Neural progenitor cell (in vitro differentiated cells): ENCODE results near the gene GDF10.

Experiments used
- EZH2 ChIP-seq: fragments of 200-600 bp; sonication (generic); IDR thresholded peaks from 2 replicates; pipeline ENCODE4 v1.6.1; 2017; ENCODE audit warnings: antibody characterized with exemption, mild to moderate bottlenecking, moderate library complexity
- EZH2phosphoT487 ChIP-seq: fragments of 200-600 bp; sonication (generic); IDR thresholded peaks from 2 replicates; pipeline ENCODE4 v1.6.1; 2017; ENCODE audit warnings: antibody characterized with exemption
- TF ChIP-seq, protein P1 (sequence below): fragments of 200-600 bp; sonication (generic); IDR thresholded peaks from 2 replicates; pipeline ENCODE4 v1.5.1; 2017; ENCODE audit warnings: antibody characterized with exemption, mild to moderate bottlenecking

DNA sequence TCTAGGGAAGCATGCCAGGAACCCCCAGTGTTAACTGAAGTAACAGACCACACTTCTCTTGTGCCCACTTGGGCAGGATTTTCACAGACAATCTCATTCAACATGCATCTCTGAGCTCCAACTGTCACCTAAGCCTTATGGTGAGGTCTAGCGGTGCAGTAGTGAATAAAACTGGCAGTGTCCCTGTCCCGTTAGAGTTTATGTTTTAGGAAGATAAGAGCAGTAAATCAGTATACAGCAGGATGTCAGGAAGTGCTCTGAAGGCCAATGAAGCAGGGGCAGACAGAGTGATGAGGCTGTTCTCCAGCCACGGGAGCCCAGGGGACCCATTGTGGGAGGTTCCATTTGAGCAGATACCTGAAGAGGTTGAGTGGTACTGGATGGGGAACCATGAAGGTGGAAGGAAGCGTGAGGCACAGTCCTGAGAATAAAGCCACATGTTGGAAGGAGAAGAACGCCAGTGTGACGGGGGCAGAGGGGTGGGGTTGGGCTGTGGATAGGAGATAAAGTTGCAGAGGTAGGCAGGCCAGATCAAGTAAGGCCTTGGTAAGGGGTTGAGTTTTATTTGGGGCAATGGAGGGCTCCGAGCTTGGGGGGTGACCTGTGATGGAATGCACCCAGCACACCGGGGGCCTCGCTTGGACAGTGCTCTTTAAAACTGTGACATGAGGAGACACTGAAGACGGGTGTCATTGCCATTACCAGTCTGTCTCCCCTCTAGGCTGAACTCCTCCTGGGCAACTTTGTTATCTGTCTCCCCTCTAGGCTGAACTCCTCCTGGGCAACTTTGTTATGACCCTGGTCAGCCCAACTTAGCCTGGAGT is 6.6 kb downstream of the GDF10 start:
- TF ChIP-seq, protein P1, sequence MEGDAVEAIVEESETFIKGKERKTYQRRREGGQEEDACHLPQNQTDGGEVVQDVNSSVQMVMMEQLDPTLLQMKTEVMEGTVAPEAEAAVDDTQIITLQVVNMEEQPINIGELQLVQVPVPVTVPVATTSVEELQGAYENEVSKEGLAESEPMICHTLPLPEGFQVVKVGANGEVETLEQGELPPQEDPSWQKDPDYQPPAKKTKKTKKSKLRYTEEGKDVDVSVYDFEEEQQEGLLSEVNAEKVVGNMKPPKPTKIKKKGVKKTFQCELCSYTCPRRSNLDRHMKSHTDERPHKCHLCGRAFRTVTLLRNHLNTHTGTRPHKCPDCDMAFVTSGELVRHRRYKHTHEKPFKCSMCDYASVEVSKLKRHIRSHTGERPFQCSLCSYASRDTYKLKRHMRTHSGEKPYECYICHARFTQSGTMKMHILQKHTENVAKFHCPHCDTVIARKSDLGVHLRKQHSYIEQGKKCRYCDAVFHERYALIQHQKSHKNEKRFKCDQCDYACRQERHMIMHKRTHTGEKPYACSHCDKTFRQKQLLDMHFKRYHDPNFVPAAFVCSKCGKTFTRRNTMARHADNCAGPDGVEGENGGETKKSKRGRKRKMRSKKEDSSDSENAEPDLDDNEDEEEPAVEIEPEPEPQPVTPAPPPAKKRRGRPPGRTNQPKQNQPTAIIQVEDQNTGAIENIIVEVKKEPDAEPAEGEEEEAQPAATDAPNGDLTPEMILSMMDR = no peak
- TF ChIP-seq EZH2 (no peak), EZH2phosphoT487 (no peak)
